ENCODE results near the gene EPS8L1. TPM values are rescaled to one million over a fixed set of nuclear protein-coding genes. Genes with fewer than 3 reads are reported as not detected.

EPS8L1 gene
- polyA plus RNA-seq, 1 donor (not counting 4 experiments of a cell fraction or from before 2014, with no cell fraction given): 26.0 TPM

- peaks cover 17% of the 10 kb centered on the region for H3K27me3 ChIP-seq (ENCODE audit: control insufficient read depth, extremely low read depth, insufficient read depth, low read length)
- H3K27ac ChIP-seq (ENCODE audit: control insufficient read depth, insufficient read depth, low read length): no peak overlapping the region
- H3K4me1 ChIP-seq (ENCODE audit: control insufficient read depth, extremely low read depth, insufficient read depth, low read length): peaks cover 20% of the 10 kb centered on the region
- dilution Hi-C loops (cut with MboI; ENCODE audit: extremely low pct_ligation_motif_present, low sequenced_read_pairs): no loop called here
- no peak for FAIRE-seq
- DNase-seq (ENCODE audit: low read depth, low spot score): no peak
- H3K79me2 ChIP-seq (ENCODE audit: control insufficient read depth, insufficient read depth, low read length): no peaks in the 10 kb centered on the region
- no peak overlapping the region for H3K4me3 ChIP-seq (ENCODE audit: control insufficient read depth in 2 of 3, extremely low read depth in 1 of 3, insufficient read depth in 2 of 3, low read depth in 1 of 3, low read length in 3 of 3)
- H4K20me1 ChIP-seq (ENCODE audit: control insufficient read depth, extremely low read depth, insufficient read depth, low read length): no peaks in the 10 kb centered on the region
- peaks cover 0 to 7% of the 10 kb centered on the region in 2 experiments for H3K36me3 ChIP-seq (ENCODE audit: control insufficient read depth in 2 of 2, extremely low read depth in 1 of 2, insufficient read depth in 2 of 2, low read length in 2 of 2)
- H3K9me3 ChIP-seq (ENCODE audit: control insufficient read depth, low read depth, low read length): no peaks in the 10 kb centered on the region
- H3K9me1 ChIP-seq (ENCODE audit: control insufficient read depth, extremely low read depth, insufficient read depth, low read length): no peaks in the 10 kb centered on the region
- TF ChIP-seq CTCF (optimal IDR thresholded peaks at IDR 0.05 in 1 of 3, IDR thresholded peaks at IDR 0.05 in 1 of 3, conservative IDR thresholded peaks at IDR 0.05 in 1 of 3; ENCODE audit: extremely low read depth in 1 of 3, insufficient read depth in 2 of 3, low read length in 3 of 3): no peak
- no peak for TF ChIP-seq EZH2 (IDR thresholded peaks at IDR 0.05; ENCODE audit: low read length)
- peak overlapping the region; percentile 99 for H3K4me2 ChIP-seq (ENCODE audit: control insufficient read depth, extremely low read depth, insufficient read depth, low read depth, low read length)
- peak overlapping the region; percentile 31 for H3K9ac ChIP-seq (ENCODE audit: control insufficient read depth, extremely low read depth, insufficient read depth, low read length)
- H2AFZ ChIP-seq (ENCODE audit: control insufficient read depth, low read length): peak overlapping the region; percentile 49
Measured at GRCh38 chr19:55079400-55080038, 3.9 kb downstream of the EPS8L1 start.

GRCh38 chr19:55080121-55080967, 4.7 kb downstream of the EPS8L1 start:
- peak overlapping the region; percentile 63 for H3K9ac ChIP-seq (ENCODE audit: control insufficient read depth, extremely low read depth, insufficient read depth, low read length)
- peak; percentile 55 for DNase-seq (ENCODE audit: low read depth, low spot score)
- H3K27me3 ChIP-seq (ENCODE audit: control insufficient read depth, extremely low read depth, insufficient read depth, low read length): peaks cover 17% of the 10 kb centered on the region
- TF ChIP-seq CTCF (optimal IDR thresholded peaks at IDR 0.05 in 1 of 3, IDR thresholded peaks at IDR 0.05 in 1 of 3, conservative IDR thresholded peaks at IDR 0.05 in 1 of 3; ENCODE audit: extremely low read depth in 1 of 3, insufficient read depth in 2 of 3, low read length in 3 of 3) (peak in 1 of 3 experiments; percentile 23), EZH2 (IDR thresholded peaks at IDR 0.05; ENCODE audit: low read length) (no peak)
- H3K9me1 ChIP-seq (ENCODE audit: control insufficient read depth, extremely low read depth, insufficient read depth, low read length): no peaks in the 10 kb centered on the region
- H3K36me3 ChIP-seq (ENCODE audit: control insufficient read depth in 2 of 2, extremely low read depth in 1 of 2, insufficient read depth in 2 of 2, low read length in 2 of 2): peaks cover 0 to 9% of the 10 kb centered on the region in 2 experiments
- no peaks in the 10 kb centered on the region for H4K20me1 ChIP-seq (ENCODE audit: control insufficient read depth, extremely low read depth, insufficient read depth, low read length)
- peak overlapping the region; percentile 99 for H3K4me2 ChIP-seq (ENCODE audit: control insufficient read depth, extremely low read depth, insufficient read depth, low read depth, low read length)
- dilution Hi-C loops (cut with MboI; ENCODE audit: extremely low pct_ligation_motif_present, low sequenced_read_pairs): no loop called here
- H3K27ac ChIP-seq (ENCODE audit: control insufficient read depth, insufficient read depth, low read length): peak overlapping the region; percentile 70
- peak overlapping the region; percentile 90 for H2AFZ ChIP-seq (ENCODE audit: control insufficient read depth, low read length)
- peak; percentile 26 for FAIRE-seq
- H3K79me2 ChIP-seq (ENCODE audit: control insufficient read depth, insufficient read depth, low read length): no peaks in the 10 kb centered on the region
- H3K4me3 ChIP-seq (ENCODE audit: control insufficient read depth in 2 of 3, extremely low read depth in 1 of 3, insufficient read depth in 2 of 3, low read depth in 1 of 3, low read length in 3 of 3): peak overlapping the region; percentile 53 to 87 (median 79)
- H3K4me1 ChIP-seq (ENCODE audit: control insufficient read depth, extremely low read depth, insufficient read depth, low read length): peaks cover 18% of the 10 kb centered on the region
- H3K9me3 ChIP-seq (ENCODE audit: control insufficient read depth, low read depth, low read length): no peaks in the 10 kb centered on the region

Measured in keratinocyte (primary cell).